Stimulated activated CD4-positive, alpha-beta T cell treated with anti-CD3 and anti-CD28 coated beads, TNF-alpha, amount 100 ng/mL, for 4 hours (primary cell): ENCODE results near the gene TRMT2A.

Experiments used
- DNase-seq, 3 experiments: peaks; one replicate each; pipeline ENCODE4 v3.0.0-alpha.2; 2020; ENCODE audit warnings: low read depth in 3 of 3

The TRMT2A gene

DNA sequence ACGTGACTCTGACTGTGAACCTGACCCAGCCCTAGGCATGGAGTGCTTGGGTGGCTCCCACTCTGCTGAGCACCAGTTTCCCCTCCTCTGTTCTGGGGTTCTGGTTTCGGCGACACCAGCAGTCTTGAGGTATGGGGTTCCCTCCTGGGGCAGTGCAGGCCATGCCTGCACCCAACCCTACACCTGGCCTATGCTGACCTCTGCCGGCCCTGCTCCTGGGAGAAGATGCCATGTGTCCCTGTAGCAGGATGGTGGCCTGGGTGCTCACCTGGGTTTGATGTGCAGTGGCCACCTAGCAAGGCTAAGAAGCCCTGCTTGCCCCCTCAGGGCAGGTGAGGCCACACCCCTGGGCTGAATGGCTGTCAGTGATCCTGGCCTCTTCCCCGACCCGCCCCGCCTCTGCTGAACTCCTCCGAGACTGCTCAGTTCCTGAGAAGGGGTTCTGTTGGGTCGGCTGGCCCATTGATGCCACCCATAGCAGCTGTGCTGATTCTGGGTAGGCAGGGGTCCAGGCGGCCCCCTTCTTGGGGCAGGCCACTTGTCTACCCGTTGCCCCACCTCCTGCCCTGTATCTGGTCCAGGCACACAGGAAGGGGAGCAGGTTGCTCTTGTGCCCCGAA, 17.0 kb upstream of the TRMT2A start:
- DNase-seq = no peak

DNA sequence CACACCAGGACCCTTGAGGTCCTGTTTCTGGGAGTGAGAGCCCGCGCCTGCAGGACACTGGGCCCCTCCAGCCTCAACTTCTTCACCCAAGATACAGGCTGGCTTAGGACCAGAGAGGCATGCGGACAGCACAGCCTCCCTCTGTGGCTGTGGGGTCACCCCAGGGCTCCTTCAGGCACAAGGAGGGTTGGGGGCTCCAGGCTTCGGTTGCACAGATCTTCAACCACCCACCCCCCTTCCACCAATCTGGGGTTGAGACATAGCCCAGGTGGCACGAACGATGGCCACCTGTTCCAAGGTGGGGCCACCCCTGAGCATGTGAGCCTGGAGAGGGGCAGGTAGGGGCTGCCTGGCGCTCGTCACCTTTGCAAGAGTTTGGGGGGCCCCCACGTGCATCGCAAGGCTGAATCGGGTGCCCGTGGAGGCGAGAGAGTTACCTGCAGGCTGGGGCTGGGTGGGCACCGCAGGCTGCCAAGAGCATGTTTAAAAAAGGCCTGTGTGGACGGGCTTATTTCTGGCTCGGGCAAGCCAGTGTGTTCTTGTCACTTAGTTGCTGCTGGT, 15.7 kb upstream of the TRMT2A start:
- no peak for DNase-seq

DNA sequence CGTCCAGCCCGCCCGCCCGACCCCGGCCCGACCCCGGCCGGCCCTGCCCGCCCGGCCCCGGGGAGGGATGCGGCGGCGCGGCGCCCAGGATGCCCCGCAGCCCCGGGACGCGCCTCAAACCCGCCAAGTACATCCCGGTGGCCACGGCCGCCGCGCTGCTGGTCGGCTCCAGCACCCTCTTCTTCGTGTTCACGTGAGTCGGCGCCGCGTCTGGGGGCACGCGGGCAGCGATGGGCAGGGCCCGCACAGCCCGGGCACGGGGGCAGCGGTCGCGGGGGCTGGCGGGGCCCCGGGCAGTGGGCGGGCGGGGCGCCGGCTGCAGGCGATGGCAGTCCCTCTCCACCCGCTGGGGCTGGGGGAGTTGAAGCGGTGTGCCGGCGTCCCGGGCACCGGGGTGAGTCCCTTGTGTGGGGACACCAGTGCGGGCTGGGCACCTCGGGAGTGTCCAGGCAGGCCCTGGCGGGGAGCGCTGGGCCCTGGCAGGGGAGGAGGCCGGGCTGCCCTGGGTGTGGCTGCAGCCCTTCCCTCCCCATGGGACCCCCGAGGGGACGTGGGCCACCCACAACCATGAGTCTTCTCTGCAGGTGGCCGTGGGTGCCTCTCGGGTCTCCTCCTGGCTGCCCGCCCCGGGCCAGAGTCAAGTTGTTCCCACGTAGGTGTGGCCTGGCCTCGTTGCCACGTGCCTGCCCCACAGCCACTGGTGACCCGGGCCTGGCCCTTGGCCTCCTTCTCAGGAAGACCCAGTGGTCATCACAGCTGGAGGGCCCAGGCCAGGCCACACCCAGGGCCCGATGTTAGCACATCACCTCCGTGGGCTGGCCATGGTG, 15.0 kb upstream of the TRMT2A start:
- DNase-seq = no peak

DNA sequence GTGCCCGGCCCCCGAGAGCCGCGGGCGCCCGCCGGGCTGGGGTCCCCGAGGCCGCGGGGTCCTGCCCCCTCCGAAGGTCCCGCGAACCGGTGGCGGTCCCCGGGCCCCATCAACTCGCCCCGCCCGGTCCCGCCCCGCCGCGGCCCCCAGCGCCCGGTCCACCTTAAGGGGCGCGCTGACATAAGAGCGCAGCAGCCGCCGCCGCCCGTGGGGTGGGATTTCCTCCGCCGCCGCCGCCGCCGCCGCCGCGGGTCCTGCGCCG, 14.5 kb upstream of the TRMT2A start, which contains the start of gene ZDHHC8:
TSS of gene ZDHHC8 (plus strand) at position 208 of the 262 bp plus-strand sequence. CDS start 144 bp downstream, outside the sequence.
- DNase-seq = peak in 1 of 3 experiments; percentile 52

GRCh38 chr22:20130731-20131596, 13.9 kb upstream of the TRMT2A start:
- peak; percentile 68 to 76 (median 70) for DNase-seq

GRCh38 chr22:20130319-20130718, 13.3 kb upstream of the TRMT2A start:
- no peak for DNase-seq

DNA sequence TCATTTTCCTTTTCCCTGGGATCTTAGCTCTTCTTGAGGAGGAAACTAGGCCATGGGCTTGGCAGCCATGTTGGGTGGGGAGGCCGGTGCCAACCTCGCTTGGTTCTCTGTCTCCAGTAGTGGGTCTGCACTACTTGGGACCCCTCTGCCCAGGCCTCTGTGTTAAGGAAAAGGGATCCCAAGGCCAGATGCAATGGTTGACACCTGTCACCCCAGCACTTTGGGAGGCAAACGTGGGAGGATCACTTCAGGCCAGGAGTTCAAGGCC, 12.7 kb upstream of the TRMT2A start:
- no peak for DNase-seq

- DNase-seq = peak; percentile 29 to 37 (median 32)
Observed at GRCh38 chr22:20128902-20129746, 12.1 kb upstream of the TRMT2A start.

DNA sequence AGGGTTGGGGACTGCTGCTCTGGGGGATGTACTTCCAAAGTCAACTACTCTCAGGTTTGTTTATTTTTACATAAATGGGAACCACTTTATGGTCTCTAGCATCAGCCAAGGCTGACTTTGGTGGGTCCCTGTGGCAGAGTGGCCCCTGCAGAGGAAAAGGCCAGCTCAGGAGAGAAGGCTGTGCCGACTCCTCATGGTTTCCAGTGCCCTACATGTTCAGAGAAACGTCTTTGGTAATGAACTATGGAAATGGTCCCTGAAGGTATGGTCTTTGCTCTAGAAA, 11.5 kb upstream of the TRMT2A start:
- no peak for DNase-seq

GRCh38 chr22:20127869-20128618, 11.0 kb upstream of the TRMT2A start:
- no peak for DNase-seq

DNA sequence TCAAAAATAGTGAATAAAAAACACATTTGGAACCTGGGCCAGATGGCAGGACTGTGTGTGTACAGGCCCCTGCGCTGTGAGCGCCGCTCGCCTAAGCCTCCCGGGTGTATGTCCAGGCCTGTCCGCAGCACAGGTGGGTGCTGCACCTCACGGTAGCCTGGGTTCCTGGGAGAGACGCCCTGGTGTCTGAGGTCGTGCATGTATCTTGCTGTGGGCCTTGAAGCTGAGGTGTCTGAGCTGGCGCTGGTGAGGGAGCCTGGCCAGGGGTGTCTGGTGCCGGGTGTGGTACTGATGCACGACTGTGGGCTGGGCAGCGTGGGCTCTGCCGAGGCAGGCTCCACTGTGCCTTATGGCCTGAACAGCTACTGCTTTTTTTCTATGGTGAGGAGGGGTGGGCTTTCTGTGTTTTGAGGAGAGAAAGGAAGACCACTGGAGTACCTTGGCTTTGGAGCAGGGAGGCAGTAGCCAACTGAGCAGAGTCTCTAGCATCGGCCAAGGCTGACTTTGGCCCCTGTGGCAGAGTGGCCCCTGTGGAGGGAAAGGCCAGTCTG, 10.4 kb upstream of the TRMT2A start:
- DNase-seq = no peak

DNA sequence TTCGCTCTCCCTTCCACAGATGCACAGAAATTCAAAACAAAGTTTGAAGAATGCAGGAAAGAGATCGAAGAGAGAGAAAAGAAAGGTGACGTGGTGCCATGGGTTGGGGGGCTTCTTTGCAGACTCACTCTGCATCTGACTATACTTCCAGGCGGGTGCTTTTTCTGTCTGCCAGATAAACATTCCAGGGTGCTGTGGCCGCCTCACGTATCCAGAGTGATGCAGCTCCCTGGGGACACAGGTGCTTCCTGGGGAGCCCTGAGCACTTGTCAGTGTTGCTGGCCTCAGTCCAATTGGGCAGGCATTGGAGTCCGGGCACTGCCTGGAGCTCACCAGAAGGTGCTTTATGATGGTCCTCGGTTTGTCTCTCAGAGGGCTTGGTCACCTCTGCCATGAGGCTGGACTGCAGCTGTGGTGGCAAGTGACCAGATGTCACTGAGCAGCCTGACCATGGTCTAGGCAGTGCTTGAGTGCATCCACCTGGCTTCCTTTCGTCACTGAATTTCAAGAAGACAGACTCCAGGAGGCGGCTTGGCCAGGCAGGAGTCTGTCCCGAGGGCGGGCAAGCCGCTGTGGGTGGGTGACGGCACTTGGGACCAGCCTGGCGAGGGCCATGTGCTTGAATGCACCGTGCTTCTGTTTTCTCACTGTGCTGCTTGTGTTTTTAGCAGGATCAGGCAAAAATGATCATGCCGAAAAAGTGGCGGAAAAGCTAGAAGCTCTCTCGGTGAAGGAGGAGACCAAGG, 9.4 kb upstream of the TRMT2A start:
- DNase-seq = no peak

- no peak for DNase-seq
Observed at GRCh38 chr22:20125201-20126174, 8.5 kb upstream of the TRMT2A start.

DNA sequence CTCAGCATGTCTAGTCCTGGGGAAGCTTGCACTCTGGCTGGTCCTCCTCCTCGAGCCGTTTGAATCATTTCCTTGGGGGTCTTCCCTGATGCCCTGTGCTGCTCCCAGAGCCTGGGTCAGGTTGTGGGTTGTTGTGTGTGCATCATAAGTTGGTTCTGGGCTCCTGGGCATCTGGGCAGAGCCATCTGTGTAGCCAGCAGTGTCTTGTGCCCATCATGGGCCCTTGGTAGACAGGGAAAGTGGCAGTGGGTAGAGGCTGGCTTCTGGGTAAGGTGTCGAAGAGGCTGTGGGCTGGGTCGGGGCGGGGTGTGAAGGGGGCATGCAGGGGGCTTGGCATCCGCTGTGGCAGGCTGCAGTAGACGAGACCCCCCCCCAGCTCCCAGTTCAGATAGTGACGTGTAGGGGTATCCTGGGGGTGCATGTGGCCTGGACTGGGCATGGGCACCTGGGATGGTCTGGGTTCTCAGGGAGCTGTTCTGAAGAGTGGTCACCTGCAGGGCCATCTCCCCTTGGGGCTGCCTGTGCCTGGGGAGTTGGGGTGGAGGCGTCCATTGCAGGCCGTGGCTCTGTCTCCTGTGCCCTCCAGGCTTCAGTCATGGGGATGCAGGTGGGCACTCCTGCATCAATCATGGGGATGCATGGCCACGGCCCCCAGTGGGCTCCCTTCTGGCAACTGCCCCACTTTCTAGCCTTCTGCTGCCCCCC, 7.2 kb upstream of the TRMT2A start:
- DNase-seq = no peak

DNA sequence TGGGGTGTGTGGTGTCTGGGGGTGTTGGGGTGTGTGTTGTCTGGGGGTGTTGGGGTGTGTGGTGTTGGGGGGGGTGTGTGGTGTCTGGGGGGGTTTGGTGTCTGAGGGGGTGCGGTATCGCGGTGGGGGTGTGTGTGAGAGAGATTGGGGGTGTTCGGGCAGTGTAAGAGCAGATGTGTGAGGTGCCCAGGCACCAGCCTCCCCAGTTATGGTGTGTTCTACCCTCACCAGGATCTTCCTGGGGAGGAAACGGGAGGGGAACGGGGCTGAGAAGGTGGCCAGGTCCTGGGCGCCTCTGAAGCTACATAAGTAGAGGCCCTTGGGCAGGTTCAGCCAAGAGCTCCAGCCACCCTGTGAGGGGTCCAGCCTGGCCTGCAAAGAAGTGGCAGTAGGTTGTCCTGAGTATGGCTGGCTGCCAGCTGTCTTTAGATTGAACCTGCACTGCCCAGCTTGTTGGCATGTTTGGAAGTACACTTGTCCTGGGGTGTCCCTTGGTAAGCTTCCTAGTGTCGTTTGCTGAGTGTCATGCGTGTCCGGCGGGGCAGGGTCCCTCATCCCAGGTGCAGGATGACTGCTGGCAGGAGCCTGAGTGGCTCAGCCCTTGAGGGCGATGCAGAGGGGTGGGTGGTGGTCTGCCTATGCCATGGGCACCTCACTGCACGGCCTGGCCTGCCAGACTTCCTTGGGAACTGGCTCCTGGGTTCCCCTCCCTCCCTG, 6.5 kb upstream of the TRMT2A start:
- no peak for DNase-seq

GRCh38 chr22:20121856-20122415, 4.9 kb upstream of the TRMT2A start:
- DNase-seq = no peak
